GM12892 (cell line): ENCODE data around the gene CNTFR.

Experiments
- POLR2A ChIP-seq: IDR thresholded peaks from 2 replicates; pipeline ENCODE4 v1.6.1; 2011; ENCODE audit warnings: low read depth, low read length, control low read depth
- POLR2AphosphoS5 ChIP-seq: IDR thresholded peaks from 2 replicates; pipeline ENCODE4 v1.6.1; 2011; ENCODE audit warnings: low read depth, low read length, control low read depth

DNA sequence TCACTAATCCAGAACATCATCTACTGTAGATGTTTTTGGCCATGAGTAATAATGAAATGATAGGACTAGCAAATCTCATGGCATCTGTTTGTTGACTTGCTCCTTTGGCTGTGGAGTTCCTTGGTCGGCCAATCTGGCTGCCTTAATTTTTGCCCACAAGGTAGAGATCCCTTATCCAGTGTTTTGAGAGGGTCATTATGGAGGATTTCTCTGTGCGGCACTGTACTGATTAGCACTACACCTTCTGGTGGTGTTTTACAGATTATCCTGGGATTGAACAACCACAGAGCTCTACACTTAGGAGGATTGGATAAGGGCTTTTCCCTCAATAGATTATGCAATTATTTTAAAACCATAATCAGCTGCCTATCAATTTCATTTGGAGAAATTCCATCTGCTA lies 63.5 kb downstream of the CNTFR start:
- no peak for TF ChIP-seq POLR2AphosphoS5
- no peak for TF ChIP-seq POLR2A
